GM11168 (cell line): ENCODE data around the gene PDXK.

Experiments
- in situ Hi-C: fragments of 300-500 bp; cut with MboI; formaldehyde crosslinking; loops from one replicate; pipeline ENCODE4 v1.12.0; 2022; ENCODE audit warnings: low sequenced_read_pairs; ENCODE audit not compliant: unreplicated experiment

The PDXK gene

DNA sequence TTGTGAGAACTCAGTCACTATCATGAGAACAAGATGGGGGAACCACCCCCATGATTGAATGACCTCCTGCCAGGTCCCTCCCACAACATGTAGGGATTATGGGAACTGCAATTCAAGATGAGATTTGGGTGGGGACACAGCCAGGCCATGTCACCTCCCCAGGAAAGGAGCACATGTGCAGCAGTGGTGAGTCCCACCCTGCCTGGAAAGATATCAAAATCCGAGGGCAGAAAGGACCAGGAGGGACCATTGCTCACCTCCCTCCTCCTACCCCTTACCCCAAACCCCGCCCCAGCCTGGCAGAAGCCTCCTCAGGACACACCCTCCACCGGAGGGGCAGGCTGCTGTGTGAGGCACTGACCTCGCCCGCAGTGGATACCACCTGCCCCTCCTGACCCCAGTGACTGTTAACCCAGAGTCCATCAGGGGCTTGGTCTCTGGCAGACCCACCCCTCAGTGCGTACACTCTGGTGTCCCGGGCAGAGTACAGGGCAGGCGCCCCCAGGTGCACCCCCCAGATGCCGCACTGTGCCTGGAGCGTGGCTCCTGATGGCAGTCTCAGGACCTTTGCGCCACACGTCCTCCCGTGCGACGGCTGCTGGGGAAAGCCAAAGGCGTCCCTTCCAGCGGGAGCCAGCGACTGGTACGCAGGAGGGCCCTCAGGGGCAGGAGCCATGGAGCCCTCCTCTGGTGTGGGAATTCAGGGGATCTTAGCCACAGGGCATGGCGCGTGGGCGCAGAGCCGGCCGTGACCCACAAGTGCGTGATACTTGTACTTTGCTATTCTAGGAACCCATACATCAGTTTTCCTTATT lies 20.9 kb downstream of the PDXK start:
- in situ Hi-C loops = no loop called here

DNA sequence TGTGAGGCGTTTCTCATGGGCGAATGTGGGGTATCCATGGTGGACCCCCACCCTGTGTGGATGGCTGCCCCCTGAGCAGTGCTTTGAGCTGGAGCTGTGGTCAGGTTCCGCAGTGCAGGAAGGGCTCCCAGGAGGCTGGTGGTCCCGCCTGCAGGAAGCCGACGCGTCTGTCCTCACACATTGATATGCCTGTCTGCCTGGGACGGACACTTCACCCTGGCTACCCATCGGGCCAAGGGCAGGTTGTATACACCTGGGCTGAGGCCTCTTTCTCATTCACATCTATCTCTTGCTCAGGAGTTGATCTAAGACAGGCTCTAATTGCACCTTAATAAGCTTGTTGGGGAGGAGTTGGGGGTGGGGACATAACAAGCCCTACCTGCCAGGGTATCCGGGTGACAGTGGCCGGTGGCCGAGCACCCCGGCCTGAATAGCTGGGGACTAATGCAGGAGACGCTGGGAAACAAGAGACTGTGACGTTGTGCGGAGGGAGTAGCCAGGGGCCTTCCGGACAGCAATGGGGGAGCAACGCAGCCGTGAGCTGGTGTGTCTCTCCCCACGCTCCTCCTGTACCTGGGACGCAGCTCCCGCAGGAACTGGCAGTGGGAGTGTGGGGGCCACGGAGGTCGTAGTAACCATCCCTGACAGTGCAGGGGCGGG lies 21.7 kb downstream of the PDXK start:
- in situ Hi-C loops = no loop called here

DNA sequence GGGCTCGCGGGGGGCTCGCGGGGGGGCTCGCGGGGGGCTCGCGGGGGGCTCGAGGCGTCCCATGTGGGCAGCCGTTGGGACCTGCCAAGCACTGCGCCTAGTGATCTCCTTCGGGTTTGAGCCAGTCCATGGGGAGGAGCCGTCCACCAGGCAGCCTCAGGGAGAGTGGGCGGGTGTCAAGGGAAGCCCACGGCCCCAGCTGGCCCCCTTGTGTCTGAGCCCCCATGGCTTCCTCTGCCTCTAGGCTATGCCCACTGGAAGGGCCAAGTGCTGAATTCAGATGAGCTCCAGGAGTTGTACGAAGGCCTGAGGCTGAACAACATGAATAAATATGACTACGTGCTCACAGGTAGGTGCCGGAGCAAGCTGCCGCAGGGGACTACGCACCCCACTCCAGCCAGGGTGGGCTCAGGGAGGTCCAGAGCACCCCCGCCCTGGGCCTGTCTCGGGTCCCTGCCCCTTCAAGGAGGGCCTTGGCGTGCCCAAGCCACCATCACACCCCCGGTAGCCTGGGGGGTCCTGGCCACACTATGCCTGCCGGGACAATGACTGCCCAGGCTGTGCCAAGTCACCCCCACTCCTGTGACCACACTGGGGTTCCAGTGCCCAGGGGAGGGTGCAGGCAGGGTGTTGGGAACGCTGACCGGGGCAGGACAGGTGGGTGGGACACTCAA lies 22.6 kb downstream of the PDXK start:
- in situ Hi-C loops = no loop called here

DNA sequence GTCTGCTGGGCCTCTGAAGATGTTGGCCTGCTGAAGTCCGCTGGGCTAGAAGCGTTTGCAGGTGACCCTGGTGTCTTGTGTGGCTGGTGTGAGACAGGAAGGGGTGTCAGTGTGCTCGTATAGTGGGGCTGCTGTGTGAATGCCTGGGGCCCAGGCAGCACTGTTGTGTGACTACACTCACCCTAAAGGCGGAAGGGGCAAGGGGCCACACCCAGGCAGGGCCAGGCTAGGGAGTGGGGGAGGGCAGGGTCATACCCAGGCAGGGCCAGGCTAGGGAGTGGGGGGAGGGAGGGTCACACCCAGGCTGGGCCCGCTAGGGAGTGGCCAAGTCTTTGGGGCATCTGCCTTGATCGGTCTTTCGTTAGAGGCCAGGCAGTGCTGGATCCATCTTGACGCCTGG lies 25.0 kb downstream of the PDXK start:
- in situ Hi-C loops = no loop called here

DNA sequence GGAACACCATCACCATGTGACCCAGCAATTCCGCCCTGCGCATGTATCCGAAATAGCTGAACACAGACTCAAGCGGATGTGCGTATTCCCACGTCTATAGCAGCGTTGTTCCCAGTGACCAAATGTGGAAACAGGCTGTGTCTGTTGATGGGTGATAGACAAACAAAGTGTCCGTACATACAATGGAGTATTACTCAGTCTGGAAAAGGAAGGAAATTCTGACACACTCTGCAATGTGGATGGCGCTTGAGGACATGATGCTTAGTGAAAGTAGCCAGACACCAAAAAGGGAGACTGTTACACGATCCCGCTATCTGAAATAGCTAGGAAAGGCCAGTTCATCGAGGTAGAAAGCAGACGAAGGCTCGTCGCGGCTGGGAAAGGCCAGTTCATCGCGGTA lies 25.8 kb downstream of the PDXK start:
- in situ Hi-C loops = no loop called here

DNA sequence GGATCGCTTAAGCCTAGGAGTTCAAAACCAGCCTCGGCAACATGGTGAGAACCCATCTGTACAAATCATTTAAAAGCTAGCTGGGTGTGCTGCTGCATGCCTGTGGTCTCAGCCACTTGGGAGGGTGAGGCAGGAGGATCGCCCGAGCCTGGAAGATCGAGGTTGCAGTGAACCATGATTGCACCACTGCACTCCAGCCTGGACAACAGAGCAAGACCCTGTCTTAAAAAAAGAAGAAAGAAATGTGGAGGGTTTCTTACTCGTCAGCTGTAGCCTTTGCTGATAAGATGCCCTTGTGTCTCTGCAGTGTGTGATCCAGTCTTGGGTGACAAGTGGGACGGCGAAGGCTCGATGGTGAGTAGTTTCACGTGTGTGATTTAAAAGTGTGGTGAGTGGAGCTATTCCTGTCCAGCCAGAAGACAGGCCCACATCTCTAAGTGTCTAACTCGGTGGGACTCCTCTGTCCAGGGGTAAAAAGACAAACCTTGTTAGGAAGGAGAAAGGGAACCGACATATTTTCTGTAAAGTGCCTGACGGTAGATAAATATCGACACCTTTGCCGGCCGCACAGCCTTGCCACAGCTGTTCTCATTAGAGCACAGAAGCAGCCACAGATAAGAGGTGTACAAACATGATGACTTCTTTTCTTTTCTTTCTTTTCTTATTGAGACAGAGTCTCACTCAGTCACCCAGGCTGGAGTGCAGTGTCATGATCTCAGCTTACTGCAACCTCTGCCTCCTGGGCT lies 27.0 kb downstream of the PDXK start:
- in situ Hi-C loops = no loop called here

DNA sequence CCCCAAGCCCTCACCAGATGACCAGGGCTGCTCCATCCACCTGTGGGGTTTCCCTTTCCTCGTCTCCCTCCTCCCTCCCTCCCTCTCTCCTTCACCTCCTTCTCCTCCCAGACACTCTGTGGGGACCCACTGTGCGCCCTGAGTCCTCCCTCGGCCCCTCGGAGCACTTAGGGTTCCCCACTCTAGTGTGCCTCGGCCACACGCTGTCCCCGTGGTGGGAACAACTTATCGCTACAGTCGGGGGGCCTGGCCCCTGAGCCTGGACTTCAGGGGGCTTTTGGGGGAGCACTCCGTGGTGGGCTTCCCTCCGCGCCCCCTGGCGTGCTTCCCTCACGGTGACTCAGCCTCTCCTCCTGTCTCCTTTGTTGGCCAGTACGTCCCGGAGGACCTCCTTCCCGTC lies 29.7 kb downstream of the PDXK start:
- in situ Hi-C loops = no loop called here

DNA sequence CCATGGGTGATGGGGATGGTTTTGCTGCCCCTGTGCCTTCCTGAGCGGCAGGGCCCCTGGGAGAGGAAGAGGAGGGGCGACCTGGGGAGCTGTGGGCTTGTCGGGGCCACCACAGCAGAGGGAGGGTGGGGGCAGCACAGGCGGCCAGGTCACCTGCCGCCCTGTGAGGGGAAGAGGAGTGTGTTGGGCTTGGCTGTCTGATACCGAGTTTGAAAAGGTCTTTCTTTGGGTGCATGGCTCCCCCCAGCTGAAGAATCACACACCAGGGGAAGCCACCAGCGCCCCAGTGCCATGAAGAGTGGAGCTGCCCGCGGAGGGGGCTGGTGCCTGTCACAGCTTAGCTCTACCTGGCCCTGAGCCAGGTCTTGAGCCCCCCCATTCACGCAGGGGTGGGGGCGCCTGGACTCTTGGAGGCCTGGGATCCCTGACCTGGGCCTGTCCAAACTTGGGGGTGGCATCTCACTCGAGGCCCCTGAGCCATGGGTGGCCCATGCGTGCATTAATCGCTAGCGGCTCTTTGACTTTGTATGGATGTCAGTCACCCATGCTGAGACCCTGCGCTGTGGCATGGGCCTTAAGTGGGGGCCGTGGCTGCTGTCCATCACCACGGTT lies 30.8 kb downstream of the PDXK start:
- in situ Hi-C loops = no loop called here

DNA sequence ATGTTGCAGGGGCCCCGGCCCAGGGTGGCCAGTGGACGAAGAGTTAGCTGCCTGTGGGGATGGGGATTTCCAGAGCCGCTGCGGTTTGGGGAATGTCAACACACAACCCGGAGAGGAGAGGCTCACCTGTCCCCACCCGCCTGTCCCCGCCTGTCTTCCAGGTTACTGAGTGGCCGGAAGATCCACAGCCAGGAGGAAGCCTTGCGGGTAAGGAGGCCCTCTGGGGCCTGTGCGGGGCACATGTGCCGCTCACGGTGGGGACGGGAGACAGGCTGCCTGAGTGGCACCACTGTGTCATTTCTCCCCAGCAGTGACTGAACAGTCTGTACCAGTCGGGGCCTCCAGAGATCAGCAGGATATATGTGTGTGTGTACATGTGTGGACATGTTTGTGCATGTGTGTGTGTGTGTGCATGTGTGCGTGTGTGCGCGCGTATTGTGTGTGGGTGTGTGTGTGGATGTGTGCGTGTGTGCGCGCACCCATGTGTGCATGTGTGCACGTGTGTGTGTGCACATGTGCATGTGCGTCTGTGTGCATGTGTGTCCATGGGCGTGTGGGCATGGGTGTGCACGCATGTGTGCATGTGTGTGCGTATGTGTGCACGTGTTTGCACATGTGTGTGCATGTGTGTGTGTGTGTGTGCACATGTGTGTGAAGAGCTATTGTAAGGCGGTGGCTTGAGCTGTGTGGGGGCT lies 31.6 kb downstream of the PDXK start:
- in situ Hi-C loops = no loop called here

DNA sequence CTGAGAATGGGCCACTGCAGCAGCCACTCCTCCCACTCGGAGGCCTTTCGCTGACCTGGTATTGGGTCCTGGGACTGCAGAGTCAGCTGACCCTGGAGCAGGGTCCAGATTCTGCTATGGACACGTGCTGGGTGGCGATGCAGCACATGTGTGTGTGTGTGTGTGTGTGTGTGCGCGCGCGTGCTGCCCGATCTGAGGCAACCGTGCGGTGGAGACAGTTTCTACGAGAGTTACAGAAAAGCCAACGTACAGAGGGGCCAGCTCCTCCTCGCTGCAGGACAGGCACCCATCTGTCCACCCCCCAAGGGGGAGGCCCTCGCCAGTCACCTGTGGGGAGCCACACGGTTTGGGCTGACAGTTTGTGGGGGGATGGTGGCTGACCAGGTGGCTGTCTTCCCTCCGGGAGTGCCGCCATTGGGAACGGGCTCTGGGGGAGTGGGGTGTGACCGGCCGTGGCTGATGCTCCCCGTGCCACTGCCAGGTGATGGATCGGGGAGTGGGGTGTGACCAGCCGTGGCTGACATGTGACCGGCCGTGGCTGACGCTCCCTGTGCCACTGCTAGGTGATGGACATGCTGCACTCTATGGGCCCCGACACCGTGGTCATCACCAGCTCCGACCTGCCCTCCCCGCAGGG lies 33.1 kb downstream of the PDXK start:
- in situ Hi-C loops = no loop called here

DNA sequence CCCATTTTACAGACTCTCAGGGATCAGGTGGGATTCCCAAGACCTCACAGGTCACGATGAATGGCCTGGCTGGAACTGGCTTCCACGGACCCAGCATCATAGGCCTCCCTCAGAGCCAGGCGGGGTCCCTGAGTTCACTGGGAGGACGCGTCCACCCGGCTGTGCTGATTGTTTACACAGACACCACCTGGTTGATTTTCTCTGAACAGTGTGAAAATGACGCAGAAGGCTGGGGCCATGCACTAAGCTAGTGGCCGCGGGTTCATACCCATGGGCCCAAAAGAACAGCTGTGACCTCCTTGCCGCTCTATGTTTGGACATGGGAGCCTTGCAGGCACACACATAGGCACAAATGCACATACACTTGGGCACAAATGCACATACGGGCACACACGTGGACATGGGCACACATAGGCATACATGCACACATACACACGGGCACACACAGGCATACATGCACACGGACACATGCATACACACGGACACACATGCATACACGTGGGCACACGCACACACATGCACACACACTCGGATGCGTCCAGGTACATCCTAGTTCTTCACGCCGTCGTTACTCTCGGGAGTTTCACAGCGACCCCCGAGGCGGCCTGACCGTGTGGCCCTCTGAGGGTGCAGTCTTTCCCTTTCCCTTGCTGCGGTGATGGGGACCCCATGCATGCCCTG lies 34.0 kb downstream of the PDXK start:
- in situ Hi-C loops = no loop called here

DNA sequence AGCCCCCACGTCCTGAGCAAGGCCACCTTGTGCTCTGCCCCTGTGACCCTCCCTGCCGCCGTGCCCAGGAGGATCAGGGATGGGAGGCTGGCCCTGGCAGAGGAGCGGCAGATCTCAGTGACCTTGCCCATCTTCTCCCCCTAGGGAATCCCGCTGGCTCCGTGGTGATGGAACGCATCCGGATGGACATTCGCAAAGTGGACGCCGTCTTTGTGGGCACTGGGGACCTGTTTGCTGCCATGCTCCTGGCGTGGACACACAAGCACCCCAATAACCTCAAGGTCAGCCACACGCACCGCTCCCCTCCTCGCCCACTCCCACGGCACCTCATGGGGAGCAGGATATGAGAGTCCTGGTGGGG lies 34.5 kb downstream of the PDXK start:
- in situ Hi-C loops = no loop called here

DNA sequence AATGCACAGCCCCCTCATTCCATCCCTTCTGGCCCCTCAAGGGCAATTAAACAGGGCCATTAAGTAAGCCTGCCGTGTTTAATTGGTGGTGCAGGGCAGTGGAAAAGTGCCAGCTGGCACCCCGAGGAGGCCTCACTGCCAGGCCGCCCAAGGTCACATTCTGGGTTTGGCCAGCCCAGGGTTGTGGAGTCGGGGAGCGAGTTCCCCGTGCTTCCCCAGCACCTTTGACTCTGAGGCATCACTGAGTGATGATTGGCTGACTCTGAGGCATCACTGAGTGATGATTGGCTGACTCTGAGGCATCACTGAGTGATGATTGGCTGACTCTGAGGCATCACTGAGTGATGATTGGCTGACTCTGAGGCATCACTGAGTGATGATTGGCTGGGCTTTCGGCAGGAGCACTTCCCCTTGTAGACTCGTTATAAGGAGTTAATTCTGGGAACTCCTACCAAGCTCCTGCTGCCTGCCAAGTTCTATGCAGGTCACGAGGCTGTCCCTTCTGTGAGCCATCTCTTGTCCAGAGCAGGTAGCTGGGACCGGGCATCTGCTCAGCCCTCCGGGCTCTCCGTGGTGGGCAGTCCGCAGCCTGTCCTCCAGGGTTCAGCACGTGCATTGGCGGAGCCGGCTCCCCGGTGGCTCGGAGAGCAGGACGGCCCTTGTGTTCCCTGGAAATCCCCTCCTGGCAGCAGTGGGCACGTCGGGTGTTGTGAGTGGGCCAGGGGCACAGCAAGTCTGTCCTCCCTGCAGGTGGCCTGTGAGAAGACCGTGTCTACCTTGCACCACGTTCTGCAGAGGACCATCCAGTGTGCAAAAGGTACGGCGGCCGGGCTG lies 36.2 kb downstream of the PDXK start:
- in situ Hi-C loops = no loop called here

DNA sequence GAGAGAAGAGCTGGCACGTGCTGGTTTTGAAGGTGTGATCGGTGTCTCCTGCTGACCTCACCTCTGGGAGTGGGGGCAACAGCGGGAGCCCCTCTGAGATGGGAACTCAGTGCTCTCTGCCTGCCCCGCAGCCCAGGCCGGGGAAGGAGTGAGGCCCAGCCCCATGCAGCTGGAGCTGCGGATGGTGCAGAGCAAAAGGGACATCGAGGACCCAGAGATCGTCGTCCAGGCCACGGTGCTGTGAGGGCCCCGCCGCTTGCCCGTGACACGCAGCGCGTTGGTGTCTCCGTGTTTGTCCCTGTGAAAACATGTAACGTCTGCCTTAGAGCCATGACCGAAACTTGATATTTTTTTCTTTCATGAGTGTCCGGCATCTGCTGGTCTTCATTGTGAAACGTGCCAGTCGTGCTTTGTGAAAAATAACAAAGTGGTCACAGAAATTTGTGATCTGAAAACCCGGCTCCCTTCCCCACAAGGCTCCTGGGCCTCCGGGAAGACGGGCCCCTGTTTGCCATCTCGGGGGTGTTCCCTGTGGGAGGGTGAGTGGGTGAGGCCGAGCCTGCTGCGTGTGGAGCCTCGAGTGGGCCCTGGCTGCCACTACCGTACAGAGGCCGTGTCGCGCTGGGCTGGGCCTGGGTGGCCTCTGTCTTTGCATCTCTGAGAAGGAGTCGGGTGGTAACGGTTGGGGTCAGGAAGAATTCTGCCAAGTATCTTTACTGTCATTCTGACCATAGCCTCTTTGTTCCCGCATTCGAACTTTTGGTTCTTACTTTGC lies 37.1 kb downstream of the PDXK start:
- in situ Hi-C loops = no loop called here

DNA sequence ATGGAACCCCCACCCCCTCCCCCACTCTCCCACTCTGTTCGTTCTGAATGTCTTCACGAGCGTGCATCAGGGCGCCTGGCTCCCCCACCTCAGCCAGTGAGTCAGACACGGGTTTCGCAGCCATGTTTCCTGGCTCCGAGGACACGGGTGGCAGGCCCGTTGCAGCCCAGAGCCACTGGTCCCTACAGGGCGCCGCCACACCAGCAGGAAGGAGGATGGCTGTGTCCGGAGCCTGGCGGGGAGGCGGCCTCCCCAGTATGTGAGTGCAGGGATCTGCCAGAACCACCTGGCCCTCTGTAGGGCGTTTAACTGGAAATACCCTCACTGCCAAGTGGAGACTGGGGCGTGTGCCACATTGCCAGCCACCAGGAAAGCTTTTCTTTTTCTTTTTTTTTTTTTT lies 38.7 kb downstream of the PDXK start:
- in situ Hi-C loops = no loop called here

DNA sequence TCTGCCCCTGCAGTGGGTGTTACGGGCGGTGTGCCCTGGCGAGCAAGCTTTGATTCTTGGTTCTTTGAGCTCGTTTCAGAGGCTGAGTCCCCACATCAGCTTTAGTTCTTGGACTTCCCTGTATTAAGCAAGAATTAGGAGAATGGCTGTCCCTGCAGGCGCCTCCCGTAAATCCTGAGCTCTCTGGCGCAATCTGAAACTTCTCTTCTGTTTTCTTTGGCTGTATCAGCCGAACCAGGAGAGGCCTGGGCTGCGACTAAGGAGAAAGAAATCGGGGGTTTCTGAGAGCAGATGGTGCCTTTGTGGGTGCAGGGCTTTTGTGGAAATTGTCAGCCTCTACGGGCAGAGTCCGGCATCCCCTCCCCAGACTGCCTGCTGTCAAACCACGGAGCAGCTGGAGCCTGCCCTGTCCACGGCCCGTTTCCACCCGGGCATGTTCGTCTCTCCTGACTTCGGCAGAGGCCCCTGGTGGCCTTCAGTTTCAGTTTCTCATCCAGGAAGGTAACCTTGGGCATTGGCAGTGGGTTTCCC lies 39.2 kb downstream of the PDXK start:
- in situ Hi-C loops = no loop called here

DNA sequence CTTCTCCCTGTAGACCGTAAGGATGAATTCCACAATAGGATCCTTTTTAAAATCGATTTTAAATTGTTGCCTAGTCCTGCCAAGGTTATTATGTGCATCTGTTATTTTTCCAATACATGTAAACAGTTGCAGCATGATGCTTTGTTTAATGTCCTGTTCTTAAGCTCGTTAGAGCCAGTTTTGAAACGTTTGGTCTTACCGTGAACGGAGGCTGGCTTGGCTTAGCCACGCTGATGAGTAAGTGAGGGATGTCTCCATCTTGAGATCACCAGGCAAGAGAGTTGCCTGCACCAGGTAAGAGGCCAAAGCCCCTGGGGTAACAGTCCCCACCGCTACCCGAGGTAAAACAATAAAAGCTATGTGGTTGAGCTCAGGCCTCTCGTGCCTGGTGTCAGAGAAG lies 39.9 kb downstream of the PDXK start:
- in situ Hi-C loops = no loop called here
